GM18508 (cell line): ENCODE results near the gene ESPNL.

Experiments used
- ATAC-seq: cut with Tn5 transposase; IDR thresholded peaks from one replicate; pipeline ENCODE4 v1.9.1; 2021; ENCODE audit warnings: moderate number of reproducible peaks; ENCODE audit not compliant: insufficient read depth, unreplicated experiment

The ESPNL gene

GRCh38 chr2:238155051-238155760, 55.1 kb downstream of the ESPNL start:
- ATAC-seq = no peak

GRCh38 chr2:238155761-238156694, 55.9 kb downstream of the ESPNL start:
- no peak for ATAC-seq

GRCh38 chr2:238157506-238158017, 57.4 kb downstream of the ESPNL start:
- no peak for ATAC-seq

- ATAC-seq = no peak
Observed at GRCh38 chr2:238158018-238158508, 57.9 kb downstream of the ESPNL start.

- no peak for ATAC-seq
Observed at GRCh38 chr2:238158509-238159070, 58.5 kb downstream of the ESPNL start, which contains the start of gene ERFE. TSS of gene ERFE (plus strand) at chr2:238158970. CDS start at chr2:238159008, 38 bp downstream.

- no peak for ATAC-seq
Observed at GRCh38 chr2:238159071-238159539, 59.0 kb downstream of the ESPNL start.

GRCh38 chr2:238159661-238160205, 59.6 kb downstream of the ESPNL start:
- no peak for ATAC-seq

- no peak for ATAC-seq
Observed at GRCh38 chr2:238160206-238161129, 60.3 kb downstream of the ESPNL start.

GRCh38 chr2:238161291-238162051, 61.3 kb downstream of the ESPNL start:
- no peak for ATAC-seq

- no peak for ATAC-seq
Observed at GRCh38 chr2:238162251-238162845, 62.2 kb downstream of the ESPNL start.

GRCh38 chr2:238162846-238163441, 62.8 kb downstream of the ESPNL start:
- no peak for ATAC-seq

- ATAC-seq = no peak
Observed at GRCh38 chr2:238163481-238164198, 63.5 kb downstream of the ESPNL start.

GRCh38 chr2:238164906-238165287, 64.8 kb downstream of the ESPNL start:
- ATAC-seq = no peak

GRCh38 chr2:238165288-238165921, 65.3 kb downstream of the ESPNL start:
- no peak for ATAC-seq

- ATAC-seq = no peak
Observed at GRCh38 chr2:238166391-238167343, 66.5 kb downstream of the ESPNL start.

- ATAC-seq = no peak
Observed at GRCh38 chr2:238167344-238167715, 67.2 kb downstream of the ESPNL start.
